Measurements from ENCODE around the gene SBF2. TPM values are rescaled to one million over a fixed set of nuclear protein-coding genes. Genes with fewer than 3 reads are reported as not detected.

Gene SBF2
- total RNA-seq, 1 donor from 2014 or later: 30.7 TPM

DNA sequence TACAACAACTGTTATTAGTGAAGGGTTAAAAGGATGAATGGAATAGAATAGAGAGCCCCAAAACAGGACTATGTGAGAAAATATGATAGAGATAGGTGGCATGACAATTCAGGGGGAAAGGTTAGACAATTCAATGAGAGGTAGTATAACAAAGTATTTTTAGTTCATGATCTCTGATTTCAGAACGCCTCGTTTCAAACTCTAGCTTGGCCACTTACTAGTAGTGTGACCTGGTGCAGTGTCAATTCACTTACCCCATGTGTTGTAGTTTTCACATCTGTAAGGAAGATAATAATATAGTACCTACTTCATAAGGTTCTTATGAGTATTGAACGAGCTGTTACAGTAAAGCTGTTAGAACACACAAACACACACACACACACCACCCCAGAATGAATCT, 322.1 kb downstream of the SBF2 start:
- Mint-ChIP-seq H3K9me3 (ENCODE audit: unreplicated experiment) (no peaks in the 10 kb centered on the region), H3K27ac (ENCODE audit: unreplicated experiment) (no peak overlapping the region), H3K4me1 (ENCODE audit: low read depth, unreplicated experiment) (no peaks in the 10 kb centered on the region), H3K4me3 (ENCODE audit: unreplicated experiment) (no peak overlapping the region), H3K27me3 (ENCODE audit: unreplicated experiment) (no peaks in the 10 kb centered on the region), H3K36me3 (ENCODE audit: unreplicated experiment) (no peaks in the 10 kb centered on the region)
- TF ChIP-seq, protein P1, sequence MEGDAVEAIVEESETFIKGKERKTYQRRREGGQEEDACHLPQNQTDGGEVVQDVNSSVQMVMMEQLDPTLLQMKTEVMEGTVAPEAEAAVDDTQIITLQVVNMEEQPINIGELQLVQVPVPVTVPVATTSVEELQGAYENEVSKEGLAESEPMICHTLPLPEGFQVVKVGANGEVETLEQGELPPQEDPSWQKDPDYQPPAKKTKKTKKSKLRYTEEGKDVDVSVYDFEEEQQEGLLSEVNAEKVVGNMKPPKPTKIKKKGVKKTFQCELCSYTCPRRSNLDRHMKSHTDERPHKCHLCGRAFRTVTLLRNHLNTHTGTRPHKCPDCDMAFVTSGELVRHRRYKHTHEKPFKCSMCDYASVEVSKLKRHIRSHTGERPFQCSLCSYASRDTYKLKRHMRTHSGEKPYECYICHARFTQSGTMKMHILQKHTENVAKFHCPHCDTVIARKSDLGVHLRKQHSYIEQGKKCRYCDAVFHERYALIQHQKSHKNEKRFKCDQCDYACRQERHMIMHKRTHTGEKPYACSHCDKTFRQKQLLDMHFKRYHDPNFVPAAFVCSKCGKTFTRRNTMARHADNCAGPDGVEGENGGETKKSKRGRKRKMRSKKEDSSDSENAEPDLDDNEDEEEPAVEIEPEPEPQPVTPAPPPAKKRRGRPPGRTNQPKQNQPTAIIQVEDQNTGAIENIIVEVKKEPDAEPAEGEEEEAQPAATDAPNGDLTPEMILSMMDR (IDR thresholded peaks at IDR 0.05; ENCODE audit: partially characterized antibody, unreplicated experiment): no peak
- no peak for DNase-seq

DNA sequence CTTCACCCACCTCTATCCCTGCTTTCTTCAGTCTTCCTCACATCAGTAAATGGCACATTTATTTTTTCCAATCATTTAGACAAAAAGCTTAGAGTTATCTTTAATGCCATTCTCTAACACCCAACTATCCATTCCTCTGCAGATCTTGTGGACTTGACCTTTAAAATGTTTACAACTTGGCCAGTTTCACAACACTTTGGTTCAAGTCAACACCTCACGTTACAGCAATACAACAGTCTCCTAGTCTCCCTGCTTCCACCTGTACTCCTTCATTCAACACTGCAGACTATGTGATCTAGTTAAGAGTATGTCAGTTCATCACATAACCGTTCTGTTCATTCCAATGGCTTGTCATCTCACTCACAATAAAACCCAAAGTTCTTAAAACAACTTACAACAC, 325.0 kb downstream of the SBF2 start:
- Mint-ChIP-seq H3K36me3 (ENCODE audit: unreplicated experiment) (no peaks in the 10 kb centered on the region), H3K4me1 (ENCODE audit: low read depth, unreplicated experiment) (no peaks in the 10 kb centered on the region), H3K27ac (ENCODE audit: unreplicated experiment) (no peak overlapping the region), H3K4me3 (ENCODE audit: unreplicated experiment) (no peak overlapping the region), H3K9me3 (ENCODE audit: unreplicated experiment) (no peaks in the 10 kb centered on the region), H3K27me3 (ENCODE audit: unreplicated experiment) (no peaks in the 10 kb centered on the region)
- no peak for DNase-seq
- TF ChIP-seq, protein P1 (IDR thresholded peaks at IDR 0.05; ENCODE audit: partially characterized antibody, unreplicated experiment): no peak

DNA sequence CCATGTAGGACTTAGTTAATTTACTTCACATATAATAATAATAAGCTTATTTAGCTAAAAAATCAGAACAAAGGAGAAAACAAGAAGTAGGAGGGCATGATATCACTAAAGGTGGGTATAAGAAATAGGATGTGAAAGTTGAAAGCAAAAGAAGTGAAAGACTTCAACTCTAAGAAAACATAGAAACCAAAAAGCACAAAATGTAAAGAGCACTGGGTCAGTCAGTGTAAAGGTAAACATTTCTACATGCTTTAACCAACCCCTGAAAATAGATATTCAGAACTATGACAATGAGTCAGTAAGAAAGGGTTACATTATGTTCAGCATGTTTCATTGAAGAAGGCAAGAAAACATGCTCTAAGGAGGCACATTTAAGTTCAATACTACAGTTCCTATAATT, 331.3 kb downstream of the SBF2 start:
- H3K27ac Mint-ChIP-seq (ENCODE audit: unreplicated experiment): no peak overlapping the region
- TF ChIP-seq, protein P1 (IDR thresholded peaks at IDR 0.05; ENCODE audit: partially characterized antibody, unreplicated experiment): no peak
- peaks cover 2% of the 10 kb centered on the region for H3K27me3 Mint-ChIP-seq (ENCODE audit: unreplicated experiment)
- H3K36me3 Mint-ChIP-seq (ENCODE audit: unreplicated experiment): no peaks in the 10 kb centered on the region
- DNase-seq: no peak
- H3K9me3 Mint-ChIP-seq (ENCODE audit: unreplicated experiment): no peaks in the 10 kb centered on the region
- H3K4me3 Mint-ChIP-seq (ENCODE audit: unreplicated experiment): no peak overlapping the region
- H3K4me1 Mint-ChIP-seq (ENCODE audit: low read depth, unreplicated experiment): no peaks in the 10 kb centered on the region

DNA sequence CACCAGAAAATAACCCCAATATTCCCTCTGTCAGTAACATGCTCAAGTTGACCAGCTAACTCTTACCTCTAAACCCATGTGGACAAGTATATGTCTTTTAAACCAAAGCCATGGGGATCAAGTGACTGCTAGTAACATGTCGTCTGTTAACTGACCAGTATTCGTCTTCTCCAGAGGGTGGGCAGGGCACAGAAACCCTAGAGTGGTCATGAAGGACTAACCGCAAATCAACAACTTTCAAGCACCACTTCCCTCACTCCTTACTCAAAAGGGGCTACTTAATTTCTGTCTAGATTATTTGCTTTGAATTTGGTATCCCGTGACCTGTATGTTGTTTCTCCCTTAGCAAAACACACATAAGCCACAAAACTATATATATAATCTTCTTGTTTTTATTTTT, 336.9 kb downstream of the SBF2 start:
- TF ChIP-seq, protein P1 (IDR thresholded peaks at IDR 0.05; ENCODE audit: partially characterized antibody, unreplicated experiment): no peak
- no peaks in the 10 kb centered on the region for H3K9me3 Mint-ChIP-seq (ENCODE audit: unreplicated experiment)
- peaks cover 2% of the 10 kb centered on the region for H3K27me3 Mint-ChIP-seq (ENCODE audit: unreplicated experiment)
- DNase-seq: no peak
- no peak overlapping the region for H3K27ac Mint-ChIP-seq (ENCODE audit: unreplicated experiment)
- no peaks in the 10 kb centered on the region for H3K36me3 Mint-ChIP-seq (ENCODE audit: unreplicated experiment)
- H3K4me1 Mint-ChIP-seq (ENCODE audit: low read depth, unreplicated experiment): no peaks in the 10 kb centered on the region
- no peak overlapping the region for H3K4me3 Mint-ChIP-seq (ENCODE audit: unreplicated experiment)

DNA sequence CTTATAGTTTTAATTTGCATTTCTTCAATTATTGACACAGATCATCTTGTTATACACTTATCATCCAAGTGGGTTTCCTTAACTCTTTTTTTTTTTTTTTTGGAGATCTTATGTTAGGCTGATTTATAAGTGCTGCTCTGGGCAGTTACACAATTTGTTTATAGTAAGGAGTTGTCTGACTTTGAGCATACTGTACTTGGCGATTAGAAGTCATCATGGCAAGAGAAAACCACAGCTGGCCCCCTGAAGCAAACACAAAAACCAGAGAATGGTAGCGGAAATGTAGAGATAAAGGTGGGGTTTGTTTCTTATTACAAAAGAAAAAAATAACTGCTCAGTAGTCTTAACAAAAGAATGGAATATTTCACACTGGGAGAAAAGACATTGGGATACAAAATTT, 337.5 kb downstream of the SBF2 start:
- H3K27me3 Mint-ChIP-seq (ENCODE audit: unreplicated experiment): peaks cover 2% of the 10 kb centered on the region
- H3K9me3 Mint-ChIP-seq (ENCODE audit: unreplicated experiment): no peaks in the 10 kb centered on the region
- no peaks in the 10 kb centered on the region for H3K4me1 Mint-ChIP-seq (ENCODE audit: low read depth, unreplicated experiment)
- DNase-seq: no peak
- H3K4me3 Mint-ChIP-seq (ENCODE audit: unreplicated experiment): no peak overlapping the region
- H3K27ac Mint-ChIP-seq (ENCODE audit: unreplicated experiment): no peak overlapping the region
- TF ChIP-seq, protein P1 (IDR thresholded peaks at IDR 0.05; ENCODE audit: partially characterized antibody, unreplicated experiment): no peak
- H3K36me3 Mint-ChIP-seq (ENCODE audit: unreplicated experiment): no peaks in the 10 kb centered on the region

Data from glutamatergic neuron (in vitro differentiated cells).